Esophagus muscularis mucosa (tissue), 4 donors: ENCODE measurements around the gene SORBS1. TPM values are rescaled to one million over a fixed set of nuclear protein-coding genes. Genes with fewer than 3 reads are reported as not detected.

Experiments
- DNase-seq: peaks from one replicate; pipeline ENCODE4 v3.0.0-alpha.2; 2017; ENCODE audit errors: extremely low spot score
- H3K27ac ChIP-seq, 4 donors: fragments of 200-600 bp; sonication (generic); replicated peaks in 1 of 4; 1 replicate in 3 of 4; 2 replicates in 1 of 4; pipeline ENCODE4 v1.5.1; 2016 to 2019; ENCODE audit warnings: mild to moderate bottlenecking in 1 of 4
- H3K27me3 ChIP-seq, 4 donors: fragments of 200-600 bp; sonication (generic); one replicate each; pipeline versions ENCODE4 v1.5.1 to v1.6.0; 2016 to 2019
- H3K36me3 ChIP-seq, 4 donors: fragments of 200-600 bp; sonication (generic); one replicate each; pipeline ENCODE4 v1.5.1; 2016 to 2019
- H3K4me1 ChIP-seq, 4 donors: fragments of 200-600 bp; sonication (generic); one replicate each; pipeline ENCODE4 v1.5.1; 2016 to 2019
- H3K4me3 ChIP-seq, 4 donors: fragments of 200-600 bp; sonication (generic); 1 replicate in 2 of 4; 2 replicates in 2 of 4; pipeline ENCODE4 v1.5.1; 2016 to 2019; ENCODE audit warnings: mild to moderate bottlenecking in 4 of 4, moderate library complexity in 1 of 4
- H3K9me3 ChIP-seq, 4 donors: fragments of 200-600 bp; sonication (generic); 1 replicate in 3 of 4; 2 replicates in 1 of 4; pipeline ENCODE4 v1.5.1; 2016 to 2019
- EP300 ChIP-seq: sonication (generic); formaldehyde crosslinking; IDR thresholded peaks from one replicate; pipeline ENCODE4 v1.6.1; 2017; ENCODE audit warnings: antibody characterized with exemption
- POLR2A ChIP-seq: fragments of 450-650 bp; IDR thresholded peaks from one replicate; pipeline ENCODE4 v1.6.1; 2017; ENCODE audit warnings: antibody characterized with exemption, moderate library complexity, mild to moderate bottlenecking, low read depth
- POLR2AphosphoS5 ChIP-seq, 2 donors: sonication (generic); formaldehyde crosslinking; IDR thresholded peaks; one replicate each; pipeline ENCODE4 v1.6.1; 2017; ENCODE audit warnings: antibody characterized with exemption in 2 of 2
- WGBS: methylation state at CpG from one replicate; pipeline ENCODE4 v1.1.5; 2018; 5-methylcytosine and 5-hydroxymethylcytosine counted together
- intact Hi-C: fragments of 100-400 bp; cut with DNase I; formaldehyde crosslinking; loops from one replicate; pipeline ENCODE4 v1.15.1; 2023
- total RNA-seq, 4 donors: library from RNA; depleted of rRNA; stranded (reverse); fragments of >200 nt; gene quantifications; one replicate each; pipeline versions ENCODE4 v1.1.0 to v1.2.1, GENCODE V29; 2016
- TF ChIP-seq, protein P1 (sequence below), 3 experiments: fragments of 200-600 bp in 2 of 3; fragments of 450-650 bp in 1 of 3; sonication (generic) in 2 of 3; IDR thresholded peaks; one replicate each; pipeline ENCODE4 v1.5.1; 2017 to 2019; ENCODE audit warnings: antibody characterized with exemption in 3 of 3, mild to moderate bottlenecking in 2 of 3, moderate library complexity in 1 of 3

Gene SORBS1
- total RNA-seq, 4 donors from 2014 or later, result 1,569 to 2,231 (median 1,854) TPM

- Histone ChIP-seq H3K36me3 (peaks cover 0 to 19% (median 7%) of the 10 kb centered on the region in 4 donors), H3K4me3 (no peak overlapping the region), H3K27ac (peak overlapping the region; percentile 85 to 97 (median 94)), H3K9me3 (no peaks in the 10 kb centered on the region), H3K27me3 (no peaks in the 10 kb centered on the region), H3K4me1 (peaks cover 94 to 100% (median 100%) of the 10 kb centered on the region in 4 donors)
- intact Hi-C loops, result no loop called here
- TF ChIP-seq, protein P1, sequence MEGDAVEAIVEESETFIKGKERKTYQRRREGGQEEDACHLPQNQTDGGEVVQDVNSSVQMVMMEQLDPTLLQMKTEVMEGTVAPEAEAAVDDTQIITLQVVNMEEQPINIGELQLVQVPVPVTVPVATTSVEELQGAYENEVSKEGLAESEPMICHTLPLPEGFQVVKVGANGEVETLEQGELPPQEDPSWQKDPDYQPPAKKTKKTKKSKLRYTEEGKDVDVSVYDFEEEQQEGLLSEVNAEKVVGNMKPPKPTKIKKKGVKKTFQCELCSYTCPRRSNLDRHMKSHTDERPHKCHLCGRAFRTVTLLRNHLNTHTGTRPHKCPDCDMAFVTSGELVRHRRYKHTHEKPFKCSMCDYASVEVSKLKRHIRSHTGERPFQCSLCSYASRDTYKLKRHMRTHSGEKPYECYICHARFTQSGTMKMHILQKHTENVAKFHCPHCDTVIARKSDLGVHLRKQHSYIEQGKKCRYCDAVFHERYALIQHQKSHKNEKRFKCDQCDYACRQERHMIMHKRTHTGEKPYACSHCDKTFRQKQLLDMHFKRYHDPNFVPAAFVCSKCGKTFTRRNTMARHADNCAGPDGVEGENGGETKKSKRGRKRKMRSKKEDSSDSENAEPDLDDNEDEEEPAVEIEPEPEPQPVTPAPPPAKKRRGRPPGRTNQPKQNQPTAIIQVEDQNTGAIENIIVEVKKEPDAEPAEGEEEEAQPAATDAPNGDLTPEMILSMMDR (IDR thresholded peaks at IDR 0.05), result no peak
- 92% methylated on average over 7 of the region's 7 CpGs for WGBS
- DNase-seq, result no peak
Observed at GRCh38 chr10:95442341-95442740, 118.8 kb downstream of the SORBS1 start.

DNA sequence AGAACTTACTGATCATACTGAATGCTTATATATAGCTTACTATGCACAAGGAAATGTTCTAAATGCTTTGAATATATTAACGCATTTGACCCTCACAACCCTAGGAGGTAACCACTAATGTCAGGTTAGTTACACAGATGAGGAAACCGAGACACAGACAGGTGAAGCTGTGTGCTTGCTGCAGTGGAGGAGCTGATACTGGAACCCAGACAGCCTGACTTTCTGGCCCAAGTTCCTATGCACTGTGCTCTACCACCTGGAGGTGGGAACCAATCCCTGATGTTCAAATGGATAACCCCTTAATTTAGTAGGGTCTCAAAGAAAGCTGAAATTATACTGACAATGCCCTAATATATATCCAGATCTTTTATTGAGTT is 119.6 kb downstream of the SORBS1 start:
- no peak for DNase-seq
- Histone ChIP-seq H3K9me3 (no peaks in the 10 kb centered on the region), H3K27me3 (no peaks in the 10 kb centered on the region), H3K27ac (peak overlapping the region; percentile 85 to 97 (median 94)), H3K4me1 (peaks cover 92 to 100% (median 100%) of the 10 kb centered on the region in 4 donors), H3K36me3 (peaks cover under 1 to 27% (median 15%) of the 10 kb centered on the region in 4 donors), H3K4me3 (no peak overlapping the region)
- WGBS, result 64% methylated on average over 2 of the region's 2 CpGs
- TF ChIP-seq POLR2A, result no peak
- intact Hi-C loops, result no loop called here

DNA sequence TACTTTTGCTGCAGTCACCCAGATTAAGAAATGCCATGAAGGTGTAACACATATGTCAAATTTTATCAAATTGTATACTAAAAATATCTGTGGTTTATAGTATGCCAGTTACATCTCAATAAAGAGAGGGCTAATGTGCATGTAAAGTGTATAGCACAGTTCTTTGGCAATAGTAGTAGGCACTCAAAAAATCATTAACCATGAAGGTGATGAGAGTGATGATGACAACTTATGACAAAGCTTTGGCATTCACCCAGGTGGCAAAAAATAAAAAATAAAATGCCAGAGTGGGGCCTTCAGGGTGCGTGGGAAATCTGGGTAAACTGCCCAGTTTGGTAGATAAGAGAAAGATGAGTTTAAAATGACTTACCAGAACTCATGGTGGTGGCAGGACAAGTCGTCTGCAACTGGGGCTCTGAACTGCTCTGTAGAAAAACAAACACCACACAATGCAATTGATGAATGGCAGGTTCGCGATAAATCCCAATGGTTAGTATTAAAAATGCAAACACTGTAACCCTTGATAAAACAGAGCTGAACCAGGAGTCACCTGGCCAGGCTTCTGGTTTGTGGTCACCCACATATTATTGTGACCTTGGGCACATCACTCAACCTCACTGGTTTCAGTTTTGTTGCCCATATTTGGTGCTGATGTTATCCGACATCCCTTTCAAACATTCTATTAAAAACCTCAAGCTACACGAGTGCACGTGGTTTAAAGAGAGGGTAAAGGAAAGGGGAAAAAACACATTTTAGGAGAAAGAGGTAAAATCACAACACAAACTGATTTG is 120.2 kb downstream of the SORBS1 start:
- no peak for DNase-seq
- TF ChIP-seq EP300 (no peak), POLR2AphosphoS5 (IDR thresholded peaks at IDR 0.05) (peak in 1 of 2 donors; percentile 68), POLR2A (no peak)
- TF ChIP-seq, protein P1 (IDR thresholded peaks at IDR 0.05), result no peak
- no peak overlapping the region for H3K4me3 ChIP-seq
- H3K36me3 ChIP-seq, result peaks cover 6 to 33% (median 19%) of the 10 kb centered on the region in 4 donors
- intact Hi-C loops, result no loop called here
- WGBS, result 50% methylated on average over 7 of the region's 7 CpGs
- peaks cover 92 to 100% (median 100%) of the 10 kb centered on the region in 4 donors for H3K4me1 ChIP-seq
- H3K9me3 ChIP-seq, result no peaks in the 10 kb centered on the region
- no peaks in the 10 kb centered on the region for H3K27me3 ChIP-seq
- H3K27ac ChIP-seq, result peak overlapping the region; percentile 85 to 97 (median 94)

- H3K27me3 ChIP-seq, result no peaks in the 10 kb centered on the region
- peaks cover 9 to 40% (median 25%) of the 10 kb centered on the region in 4 donors for H3K36me3 ChIP-seq
- no peak for DNase-seq
- H3K9me3 ChIP-seq, result no peaks in the 10 kb centered on the region
- peaks cover 92 to 100% (median 100%) of the 10 kb centered on the region in 4 donors for H3K4me1 ChIP-seq
- H3K27ac ChIP-seq, result peak overlapping the region; percentile 85 to 97 (median 94)
- no peak overlapping the region for H3K4me3 ChIP-seq
- intact Hi-C loops, result no loop called here
- TF ChIP-seq, protein P1 (IDR thresholded peaks at IDR 0.05), result no peak
- no peak for TF ChIP-seq EP300
- no peak for TF ChIP-seq POLR2A
- no peak for TF ChIP-seq POLR2AphosphoS5 (IDR thresholded peaks at IDR 0.05)
- WGBS, result 69% methylated on average over 6 of the region's 6 CpGs
Observed at GRCh38 chr10:95440038-95440725, 121.0 kb downstream of the SORBS1 start.

- no peaks in the 10 kb centered on the region for H3K27me3 ChIP-seq
- intact Hi-C loops, result no loop called here
- H3K36me3 ChIP-seq, result peaks cover 9 to 54% (median 31%) of the 10 kb centered on the region in 4 donors
- no peak for DNase-seq
- H3K27ac ChIP-seq, result peak overlapping the region; percentile 85 to 97 (median 94)
- H3K4me3 ChIP-seq, result no peak overlapping the region
- peaks cover 92 to 100% (median 100%) of the 10 kb centered on the region in 4 donors for H3K4me1 ChIP-seq
- TF ChIP-seq POLR2A (no peak), EP300 (no peak), POLR2AphosphoS5 (IDR thresholded peaks at IDR 0.05) (no peak)
- TF ChIP-seq, protein P1 (IDR thresholded peaks at IDR 0.05), result no peak
- H3K9me3 ChIP-seq, result no peaks in the 10 kb centered on the region
- WGBS, result 91% methylated on average over 2 of the region's 2 CpGs
Observed at GRCh38 chr10:95438781-95439180, 122.4 kb downstream of the SORBS1 start.
